Glomerular visceral epithelial cell (primary cell): ENCODE results near the gene LYZ.
A peak's percentile ranks its signal among the peaks of the same experiment; 100 is the strongest.

Source experiments
- DNase-seq: peaks from one replicate; pipeline ENCODE4 v3.0.0-alpha.2; 2016; ENCODE audit errors: extremely low spot score

The LYZ gene

GRCh38 chr12:69338936-69339335 is 9.2 kb upstream of the LYZ start:
- no peak for DNase-seq

GRCh38 chr12:69339999-69340398 is 8.2 kb upstream of the LYZ start:
- no peak for DNase-seq

- peak; percentile 7 for DNase-seq
Measured at GRCh38 chr12:69341328-69341727, 6.9 kb upstream of the LYZ start.

GRCh38 chr12:69342421-69342820 is 5.8 kb upstream of the LYZ start:
- DNase-seq: no peak

DNA sequence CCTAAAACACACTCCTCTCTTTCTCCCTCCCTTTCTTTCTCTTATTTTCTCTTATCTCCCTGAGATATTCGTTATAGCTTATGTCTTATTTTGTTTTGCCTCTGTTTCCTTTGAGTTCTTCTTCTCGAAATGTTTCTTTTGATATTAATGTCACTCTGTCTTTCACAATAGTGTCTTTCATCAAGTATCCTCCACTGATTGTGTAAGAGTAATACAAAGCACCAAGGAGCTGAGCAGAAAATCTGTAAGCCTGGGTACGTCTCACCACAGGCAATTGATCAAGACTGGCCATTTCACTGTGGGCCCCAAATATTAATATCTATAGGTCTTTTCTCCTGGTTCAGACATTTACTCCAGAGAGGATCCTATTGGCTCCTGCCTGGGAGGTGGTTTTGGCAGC is 4.8 kb upstream of the LYZ start:
- DNase-seq: no peak

DNA sequence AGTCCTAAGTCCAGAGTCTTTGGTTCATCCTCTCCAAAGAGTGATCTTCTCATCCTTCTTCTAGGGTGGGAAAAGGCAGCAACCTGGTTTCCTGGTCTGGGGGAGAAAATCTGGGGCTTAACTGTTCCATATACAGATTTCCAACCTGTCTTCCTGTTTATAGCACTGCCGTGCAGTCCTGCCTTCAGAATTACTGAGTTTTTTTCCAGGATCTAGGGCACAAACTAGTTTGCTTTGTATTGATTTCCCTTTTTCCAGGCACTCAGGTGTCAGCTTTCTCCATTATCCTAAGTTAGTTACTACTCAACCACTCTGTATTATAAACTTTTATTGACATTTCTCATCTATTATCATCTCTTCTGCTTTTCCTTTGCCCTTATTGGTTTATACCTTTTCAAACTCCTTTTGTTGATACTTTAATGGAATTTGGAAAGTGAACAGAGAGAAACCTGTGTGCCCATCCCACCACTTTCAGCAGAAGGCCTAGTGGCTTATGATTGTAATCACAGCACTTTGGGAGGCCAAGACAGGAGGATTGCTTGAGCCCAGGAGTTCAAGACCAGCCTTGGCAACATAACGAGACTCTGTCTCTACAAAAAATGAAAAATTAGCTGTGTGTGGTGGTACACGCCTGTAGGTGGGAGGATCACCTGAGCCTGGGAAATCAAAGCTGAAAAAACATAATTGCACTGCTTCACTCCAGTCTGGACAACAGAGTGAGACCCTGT is 4.1 kb upstream of the LYZ start:
- DNase-seq: no peak

DNA sequence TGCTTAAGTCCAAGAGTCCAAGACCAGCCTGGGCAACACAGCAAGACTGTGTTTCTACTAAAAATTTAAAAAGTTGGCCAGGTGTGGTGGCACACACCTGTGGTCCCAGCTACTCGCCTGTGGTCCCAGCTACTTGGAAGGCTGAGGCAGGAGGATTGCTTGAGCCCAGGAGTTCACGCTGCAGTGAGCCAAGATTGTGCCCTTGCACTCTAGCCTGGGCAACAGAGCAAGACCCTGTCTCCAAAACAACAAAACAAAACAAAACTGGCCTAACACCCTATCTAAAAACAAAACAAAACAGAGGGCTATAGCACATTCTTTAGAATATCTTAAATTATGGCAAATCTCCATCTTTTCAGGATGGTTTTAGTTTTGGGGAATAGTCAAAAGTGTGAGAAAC is 3.1 kb upstream of the LYZ start:
- no peak for DNase-seq

DNA sequence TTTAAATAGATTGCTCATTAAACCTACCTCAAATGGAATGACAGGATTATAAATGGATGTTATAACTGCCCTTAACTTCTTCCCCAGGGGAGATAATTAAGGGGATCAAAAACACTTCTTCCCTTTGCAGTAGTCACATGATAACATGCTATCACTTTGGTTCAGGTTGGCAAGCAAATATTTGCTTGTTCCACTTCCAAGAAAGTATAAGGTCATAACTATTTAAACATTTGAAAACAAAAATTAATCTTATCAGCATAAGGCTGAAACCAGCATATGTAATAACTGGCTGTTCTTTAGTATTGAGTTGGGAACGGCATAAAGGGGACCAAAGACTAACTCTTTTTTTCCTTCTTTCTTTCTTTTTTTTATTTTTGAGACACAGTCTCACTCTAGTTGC is 2.4 kb upstream of the LYZ start:
- no peak for DNase-seq

- no peak for DNase-seq
Measured at GRCh38 chr12:69350002-69350626, 1.9 kb downstream of the LYZ start.

- DNase-seq: no peak
Measured at GRCh38 chr12:69350777-69351176, 2.6 kb downstream of the LYZ start.

- DNase-seq: no peak
Measured at GRCh38 chr12:69351462-69352236, 3.5 kb downstream of the LYZ start.

- DNase-seq: no peak
Measured at GRCh38 chr12:69352904-69353303, 4.7 kb downstream of the LYZ start.

DNA sequence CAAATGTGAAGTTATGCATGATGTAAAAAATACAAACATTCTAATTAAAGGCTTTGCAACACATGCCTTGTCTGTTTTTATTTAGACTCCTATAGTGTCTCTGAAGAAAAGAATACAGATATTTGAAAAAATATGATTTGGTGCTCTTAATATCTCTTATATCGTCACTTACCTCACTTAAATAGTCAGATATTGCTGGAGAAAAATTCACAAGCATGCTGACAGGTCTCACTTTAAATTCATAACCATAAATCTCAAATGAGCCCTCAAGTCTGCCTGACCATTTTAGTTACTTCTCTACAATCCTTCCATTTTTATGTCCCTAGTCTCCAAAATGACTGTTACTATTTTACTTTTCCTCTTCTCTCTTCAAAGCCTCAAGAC is 6.0 kb downstream of the LYZ start:
- DNase-seq: no peak

DNA sequence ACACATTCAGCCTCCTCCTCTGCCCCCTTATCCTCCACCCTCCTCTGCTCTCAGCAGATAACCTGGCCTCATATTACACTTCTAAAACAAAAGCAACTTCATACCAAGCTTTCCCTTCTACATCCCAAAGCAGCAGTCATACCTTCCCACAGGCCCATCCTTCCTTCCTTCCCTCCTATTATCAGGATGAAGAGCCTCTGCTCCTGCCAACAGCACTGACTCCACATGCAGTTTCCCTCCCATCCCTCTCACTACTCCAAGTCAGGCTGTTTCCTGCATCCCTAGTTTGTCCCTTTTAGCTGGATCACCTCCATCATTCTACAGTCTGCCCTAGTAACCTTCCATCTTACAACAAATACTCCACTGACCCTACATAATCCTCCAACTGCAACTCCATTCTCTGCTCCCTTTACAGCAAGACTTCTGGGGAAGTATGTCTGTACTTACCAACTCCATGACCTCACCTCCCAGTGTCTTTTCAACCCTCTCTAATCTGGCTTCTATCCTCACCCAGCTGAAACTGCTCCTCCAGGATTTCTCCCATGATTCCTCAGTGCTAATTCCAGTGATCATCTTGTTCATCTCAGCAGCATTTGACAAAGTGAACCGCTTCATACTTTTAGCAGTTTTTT is 6.5 kb downstream of the LYZ start:
- no peak for DNase-seq

DNA sequence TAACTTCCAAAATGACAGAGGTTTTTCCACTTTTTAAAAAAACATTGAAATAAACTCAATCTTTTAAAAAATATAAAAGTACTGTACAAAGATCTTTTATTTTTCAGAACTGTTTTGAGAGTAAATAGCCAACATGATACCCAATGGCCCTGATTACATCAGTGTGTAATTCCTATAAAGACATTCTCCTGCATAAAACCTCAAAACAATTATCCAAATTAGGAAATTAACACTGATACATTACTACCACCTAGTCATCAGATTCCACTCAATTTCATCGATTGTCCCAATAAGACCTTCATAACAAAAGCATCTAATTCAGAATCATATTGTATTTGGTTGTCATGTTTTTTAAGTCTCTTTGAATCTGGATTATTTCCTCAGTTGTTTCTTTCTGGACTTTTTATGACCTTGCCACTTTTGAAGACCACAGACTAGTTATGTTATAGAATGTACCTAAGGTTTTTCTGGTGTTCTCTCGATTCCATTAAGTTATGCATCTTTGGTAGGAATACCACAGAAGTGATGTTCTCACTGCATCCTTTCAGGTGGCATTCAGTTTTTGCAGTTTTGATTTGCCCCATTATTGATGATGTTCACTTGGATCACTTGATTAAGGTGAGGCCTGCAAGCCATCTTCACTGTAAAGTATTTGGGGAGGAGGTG is 7.3 kb downstream of the LYZ start:
- no peak for DNase-seq

DNA sequence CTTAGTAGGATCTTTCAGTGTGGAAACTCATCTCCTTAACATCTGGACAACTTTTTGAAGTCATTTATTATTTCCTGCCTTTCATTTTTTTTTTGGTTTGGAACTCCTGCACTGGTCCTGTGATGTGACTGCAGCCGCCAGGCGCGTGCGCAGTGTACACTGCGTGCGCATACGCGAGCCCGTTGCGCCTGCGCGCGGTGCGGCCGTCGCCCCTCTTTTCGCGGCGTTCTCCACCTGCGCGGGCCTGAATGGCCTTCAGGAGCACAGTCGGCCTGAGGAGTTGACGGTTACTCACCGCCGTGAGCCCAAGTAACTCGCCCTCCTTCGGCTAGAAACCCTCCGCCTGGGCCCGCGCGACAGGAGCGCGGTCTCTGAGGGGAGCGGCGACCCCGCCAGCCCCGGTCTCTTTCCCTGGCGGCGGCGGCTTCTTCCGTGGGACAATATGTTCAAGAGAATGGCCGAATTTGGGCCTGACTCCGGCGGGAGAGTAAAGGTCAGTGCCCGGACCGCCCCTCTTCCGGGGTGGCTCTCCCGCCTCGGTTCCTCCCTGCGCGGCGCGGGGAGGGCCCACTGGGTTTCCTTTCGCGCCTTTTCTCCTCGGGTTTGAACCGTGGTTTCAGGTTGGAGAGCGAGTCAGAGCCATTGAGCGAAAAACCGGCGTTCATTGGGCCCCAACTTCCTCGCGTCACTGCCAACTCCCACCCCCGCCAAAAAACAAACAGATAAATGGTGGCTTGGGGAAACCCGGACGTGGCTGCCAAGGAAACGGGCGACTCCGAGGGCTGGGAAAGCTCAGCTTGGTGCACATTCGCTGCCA is 11.6 kb downstream of the LYZ start, which contains the start of gene YEATS4:
Gene YEATS4 (plus strand): TSS at position 213 of the 817 bp plus-strand sequence. CDS start 230 bp downstream, at position 443.
- DNase-seq: peak; percentile 96

DNA sequence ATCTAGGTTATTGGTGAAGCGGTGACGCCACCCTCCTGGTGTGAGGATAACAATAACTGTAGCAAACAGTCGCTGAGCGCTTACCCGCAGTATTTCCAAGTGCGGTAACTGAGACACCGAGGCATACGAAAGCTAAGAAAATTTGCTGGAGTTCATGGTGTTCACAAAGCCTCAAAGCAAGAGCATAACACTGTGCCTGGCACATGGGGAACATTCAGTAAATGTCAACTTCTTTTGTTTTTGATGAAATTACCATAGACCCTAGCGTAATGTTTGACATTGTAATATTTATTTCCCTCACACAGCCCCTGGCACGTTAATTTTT is 12.1 kb downstream of the LYZ start:
- no peak for DNase-seq

GRCh38 chr12:69366796-69367195 is 18.6 kb downstream of the LYZ start:
- no peak for DNase-seq

DNA sequence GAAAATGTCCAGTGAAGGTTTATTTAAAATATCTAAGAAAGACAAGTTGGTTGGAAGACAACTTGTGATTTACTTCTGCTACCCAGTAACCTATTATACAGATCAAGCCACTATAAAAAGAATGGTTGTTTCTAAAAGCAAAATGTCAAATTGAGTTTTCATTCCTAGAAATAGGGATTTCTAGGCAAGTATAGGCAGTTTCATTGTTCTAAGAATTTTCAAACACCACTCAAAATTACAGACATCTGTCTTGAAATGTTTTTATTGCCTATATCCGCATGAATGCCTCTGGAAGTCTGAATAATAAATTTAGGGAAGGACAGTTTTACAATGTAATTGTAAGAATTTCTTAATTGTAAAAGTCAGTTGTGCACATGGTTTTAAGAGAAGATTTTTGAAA is 20.0 kb downstream of the LYZ start:
- DNase-seq: no peak

GRCh38 chr12:69383074-69383473 is 34.9 kb downstream of the LYZ start:
- DNase-seq: no peak

DNA sequence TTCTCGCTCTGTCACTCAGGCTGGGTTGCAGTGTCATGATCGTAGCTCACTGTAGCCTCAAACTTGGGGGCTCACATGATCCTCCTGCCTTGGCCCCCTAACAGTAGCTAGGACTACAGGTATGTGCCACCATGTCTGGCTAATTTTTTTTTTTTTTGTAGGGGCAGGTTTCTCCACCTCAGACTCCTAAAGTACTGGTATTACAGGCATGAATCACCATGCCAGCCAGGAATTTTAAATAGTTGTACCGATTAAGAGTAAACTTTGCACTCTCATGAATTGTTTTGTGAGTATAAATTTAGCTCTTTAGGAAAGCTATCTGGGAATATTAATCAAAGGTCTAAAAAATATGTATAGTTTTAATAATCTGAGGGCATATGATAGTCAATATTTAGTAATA is 36.9 kb downstream of the LYZ start:
- no peak for DNase-seq
